HepG2 (cell line): ENCODE results near the gene DENND1C.

Experiments
- HDAC1 ChIP-seq: sonication (generic); formaldehyde crosslinking; IDR thresholded peaks from 2 replicates; pipeline ENCODE4 v1.5.1; 2020; ENCODE audit warnings: mild to moderate bottlenecking, missing genetic modification reagents
- KAT7 ChIP-seq: IDR thresholded peaks from 2 replicates; pipeline ENCODE4 v1.6.1; 2018; ENCODE audit warnings: borderline replicate concordance, missing compliant biosample characterization
- KDM5B ChIP-seq: sonication (generic); formaldehyde crosslinking; IDR thresholded peaks from 2 replicates; pipeline ENCODE4 v1.4.0; 2020; ENCODE audit warnings: missing genetic modification reagents, mild to moderate bottlenecking, borderline replicate concordance
- MAFG ChIP-seq: sonication (generic); formaldehyde crosslinking; IDR thresholded peaks from 2 replicates; pipeline ENCODE4 v1.5.1; 2020; ENCODE audit warnings: mild to moderate bottlenecking, missing genetic modification reagents
- ZBTB37 ChIP-seq: sonication (generic); formaldehyde crosslinking; IDR thresholded peaks from 2 replicates; pipeline ENCODE4 v1.4.0; 2020; ENCODE audit warnings: mild to moderate bottlenecking, missing genetic modification reagents
- TF ChIP-seq, protein P1 (sequence below): sonication (generic); formaldehyde crosslinking; IDR thresholded peaks from 2 replicates; pipeline ENCODE4 v1.5.0; 2020; ENCODE audit warnings: mild to moderate bottlenecking, missing genetic modification reagents, moderate library complexity
- TF ChIP-seq, protein P2 (sequence below): sonication (generic); formaldehyde crosslinking; IDR thresholded peaks from 2 replicates; pipeline ENCODE4 v1.4.0; 2020; ENCODE audit warnings: mild to moderate bottlenecking, missing genetic modification reagents, borderline replicate concordance
- TF ChIP-seq, protein P3 (sequence below), 2 experiments: sonication (generic) in 1 of 2; formaldehyde crosslinking in 1 of 2; IDR thresholded peaks; 2 replicates each; pipeline versions ENCODE4 v1.5.1 to v1.6.1; 2011 to 2020; ENCODE audit warnings: borderline replicate concordance in 1 of 2, low read depth in 1 of 2, low read length in 1 of 2, mild to moderate bottlenecking in 1 of 2, missing genetic modification reagents in 1 of 2, moderate library complexity in 1 of 2

DNA sequence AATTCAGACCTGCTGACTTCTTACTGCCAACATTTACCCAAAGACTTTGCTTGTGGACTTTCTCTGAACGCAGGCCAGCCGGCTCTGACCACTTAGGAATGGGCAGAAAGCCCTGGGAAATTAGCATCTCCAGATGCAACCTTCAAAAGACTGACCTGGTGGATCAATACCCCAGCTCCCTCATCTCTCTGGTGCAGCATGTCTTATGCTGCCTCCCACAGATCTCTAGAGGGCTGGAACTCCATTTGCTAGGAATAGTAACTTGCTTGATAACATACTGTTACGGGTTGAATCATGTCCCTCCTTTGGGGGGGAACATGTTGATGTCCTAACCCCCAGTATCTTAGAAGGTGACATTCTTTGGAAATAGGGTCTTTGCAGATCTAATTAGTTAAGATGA, 35.1 kb downstream of the DENND1C start:
- TF ChIP-seq, protein P1, sequence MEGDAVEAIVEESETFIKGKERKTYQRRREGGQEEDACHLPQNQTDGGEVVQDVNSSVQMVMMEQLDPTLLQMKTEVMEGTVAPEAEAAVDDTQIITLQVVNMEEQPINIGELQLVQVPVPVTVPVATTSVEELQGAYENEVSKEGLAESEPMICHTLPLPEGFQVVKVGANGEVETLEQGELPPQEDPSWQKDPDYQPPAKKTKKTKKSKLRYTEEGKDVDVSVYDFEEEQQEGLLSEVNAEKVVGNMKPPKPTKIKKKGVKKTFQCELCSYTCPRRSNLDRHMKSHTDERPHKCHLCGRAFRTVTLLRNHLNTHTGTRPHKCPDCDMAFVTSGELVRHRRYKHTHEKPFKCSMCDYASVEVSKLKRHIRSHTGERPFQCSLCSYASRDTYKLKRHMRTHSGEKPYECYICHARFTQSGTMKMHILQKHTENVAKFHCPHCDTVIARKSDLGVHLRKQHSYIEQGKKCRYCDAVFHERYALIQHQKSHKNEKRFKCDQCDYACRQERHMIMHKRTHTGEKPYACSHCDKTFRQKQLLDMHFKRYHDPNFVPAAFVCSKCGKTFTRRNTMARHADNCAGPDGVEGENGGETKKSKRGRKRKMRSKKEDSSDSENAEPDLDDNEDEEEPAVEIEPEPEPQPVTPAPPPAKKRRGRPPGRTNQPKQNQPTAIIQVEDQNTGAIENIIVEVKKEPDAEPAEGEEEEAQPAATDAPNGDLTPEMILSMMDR = no peak
- TF ChIP-seq ZBTB37 (CRISPR knock-in tag) = no peak
- TF ChIP-seq HDAC1 = no peak
- TF ChIP-seq KAT7 (CRISPR knock-in tag) = no peak
- TF ChIP-seq, protein P2, sequence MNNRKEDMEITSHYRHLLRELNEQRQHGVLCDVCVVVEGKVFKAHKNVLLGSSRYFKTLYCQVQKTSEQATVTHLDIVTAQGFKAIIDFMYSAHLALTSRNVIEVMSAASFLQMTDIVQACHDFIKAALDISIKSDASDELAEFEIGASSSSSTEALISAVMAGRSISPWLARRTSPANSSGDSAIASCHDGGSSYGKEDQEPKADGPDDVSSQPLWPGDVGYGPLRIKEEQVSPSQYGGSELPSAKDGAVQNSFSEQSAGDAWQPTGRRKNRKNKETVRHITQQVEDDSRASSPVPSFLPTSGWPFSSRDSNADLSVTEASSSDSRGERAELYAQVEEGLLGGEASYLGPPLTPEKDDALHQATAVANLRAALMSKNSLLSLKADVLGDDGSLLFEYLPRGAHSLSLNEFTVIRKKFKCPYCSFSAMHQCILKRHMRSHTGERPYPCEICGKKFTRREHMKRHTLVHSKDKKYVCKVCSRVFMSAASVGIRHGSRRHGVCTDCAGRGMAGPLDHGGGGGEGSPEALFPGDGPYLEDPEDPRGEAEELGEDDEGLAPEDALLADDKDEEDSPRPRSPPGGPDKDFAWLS (CRISPR knock-in tag) = no peak
- no peak for TF ChIP-seq KDM5B (CRISPR knock-in tag)
- no peak for TF ChIP-seq MAFG (CRISPR knock-in tag)
- TF ChIP-seq, protein P3, sequence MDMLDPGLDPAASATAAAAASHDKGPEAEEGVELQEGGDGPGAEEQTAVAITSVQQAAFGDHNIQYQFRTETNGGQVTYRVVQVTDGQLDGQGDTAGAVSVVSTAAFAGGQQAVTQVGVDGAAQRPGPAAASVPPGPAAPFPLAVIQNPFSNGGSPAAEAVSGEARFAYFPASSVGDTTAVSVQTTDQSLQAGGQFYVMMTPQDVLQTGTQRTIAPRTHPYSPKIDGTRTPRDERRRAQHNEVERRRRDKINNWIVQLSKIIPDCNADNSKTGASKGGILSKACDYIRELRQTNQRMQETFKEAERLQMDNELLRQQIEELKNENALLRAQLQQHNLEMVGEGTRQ (IDR thresholded peaks at IDR 0.05; ENCODE audit: low read depth, low read length) = no peak
- TF ChIP-seq, protein P3 (CRISPR knock-in tag; IDR thresholded peaks at IDR 0.05; ENCODE audit: borderline replicate concordance) = no peak
